Activated naive CD8-positive, alpha-beta T cell (primary cell): Measurements from ENCODE around the gene BRCA2.
A peak's percentile ranks its signal among the peaks of the same experiment; 100 is the strongest.

ENCODE experiments used
- H3K27ac Mint-ChIP-seq: one replicate; pipeline ENCODE4 v1.8.0; 2021; ENCODE audit warnings: mixed read lengths
- H3K27me3 Mint-ChIP-seq: one replicate; pipeline ENCODE4 v1.8.0; 2021; ENCODE audit warnings: mixed read lengths
- H3K36me3 Mint-ChIP-seq: one replicate; pipeline ENCODE4 v1.8.0; 2021; ENCODE audit warnings: mixed read lengths
- H3K4me1 Mint-ChIP-seq: one replicate; pipeline ENCODE4 v1.8.0; 2021; ENCODE audit warnings: low read depth, mixed read lengths
- H3K4me3 Mint-ChIP-seq: one replicate; pipeline ENCODE4 v1.8.0; 2021; ENCODE audit warnings: mild to moderate bottlenecking, mixed read lengths
- H3K9me3 Mint-ChIP-seq: one replicate; pipeline ENCODE4 v1.8.0; 2021; ENCODE audit warnings: low read depth, mixed read lengths

BRCA2 gene

DNA sequence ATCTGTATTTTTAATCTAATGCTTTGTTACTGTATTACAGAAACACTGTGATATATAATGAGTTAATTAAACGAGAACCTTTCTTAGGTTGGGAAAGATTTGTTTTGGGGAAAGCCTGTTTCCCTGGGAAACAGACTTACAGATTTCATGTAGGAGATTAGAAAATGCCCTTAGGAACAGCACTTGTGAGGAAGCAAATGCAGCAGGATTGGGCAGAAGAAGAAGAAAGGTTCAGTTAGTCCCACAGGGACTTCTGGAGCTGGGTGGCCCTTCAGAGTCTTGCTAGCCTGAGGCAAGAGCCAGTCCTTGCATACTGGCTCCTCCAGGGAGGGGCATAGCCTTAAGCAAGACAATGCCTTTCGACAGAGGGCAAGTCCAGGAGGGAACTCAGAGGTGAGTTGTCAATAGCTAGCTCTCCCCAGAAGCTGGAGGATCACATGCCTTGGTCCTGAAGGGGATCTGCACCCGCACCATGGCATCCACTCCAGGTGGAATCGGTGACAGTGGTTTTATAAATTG is 75.9 kb downstream of the BRCA2 start:
- no peaks in the 10 kb centered on the region for H3K36me3 Mint-ChIP-seq
- H3K4me1 Mint-ChIP-seq = peaks cover 25% of the 10 kb centered on the region
- no peak overlapping the region for H3K4me3 Mint-ChIP-seq
- H3K27me3 Mint-ChIP-seq = no peaks in the 10 kb centered on the region
- H3K9me3 Mint-ChIP-seq = no peaks in the 10 kb centered on the region
- no peak overlapping the region for H3K27ac Mint-ChIP-seq

DNA sequence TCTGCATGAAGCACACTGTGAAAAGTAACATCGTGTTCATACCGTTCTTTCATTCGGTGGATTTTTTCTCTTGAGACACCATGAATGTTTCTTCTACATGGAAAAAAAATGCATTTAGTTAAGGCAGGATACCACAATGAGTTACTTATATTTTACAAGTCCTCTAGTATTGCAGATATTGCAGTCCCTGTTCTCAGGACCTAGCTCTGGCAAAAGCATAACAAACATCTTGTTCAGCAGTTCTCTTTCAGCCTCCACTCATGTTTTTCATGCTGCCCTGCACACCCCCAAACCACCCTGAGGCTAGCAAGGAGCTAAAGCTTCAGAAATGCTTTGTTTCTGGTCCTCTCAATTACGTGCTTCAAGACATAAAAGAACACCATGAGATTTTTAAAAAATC is 87.8 kb downstream of the BRCA2 start:
- H3K27ac Mint-ChIP-seq = no peak overlapping the region
- no peaks in the 10 kb centered on the region for H3K4me1 Mint-ChIP-seq
- H3K4me3 Mint-ChIP-seq = no peak overlapping the region
- no peaks in the 10 kb centered on the region for H3K9me3 Mint-ChIP-seq
- H3K36me3 Mint-ChIP-seq = peaks cover 16% of the 10 kb centered on the region
- H3K27me3 Mint-ChIP-seq = no peaks in the 10 kb centered on the region

GRCh38 chr13:32407854-32408253 is 92.5 kb downstream of the BRCA2 start:
- Mint-ChIP-seq H3K4me1 (peaks cover 16% of the 10 kb centered on the region), H3K27ac (no peak overlapping the region), H3K4me3 (no peak overlapping the region), H3K27me3 (no peaks in the 10 kb centered on the region), H3K9me3 (no peaks in the 10 kb centered on the region), H3K36me3 (peaks cover 17% of the 10 kb centered on the region)

GRCh38 chr13:32408296-32409000 is 93.1 kb downstream of the BRCA2 start:
- H3K36me3 Mint-ChIP-seq = peaks cover 19% of the 10 kb centered on the region
- no peak overlapping the region for H3K27ac Mint-ChIP-seq
- H3K9me3 Mint-ChIP-seq = no peaks in the 10 kb centered on the region
- peaks cover 16% of the 10 kb centered on the region for H3K4me1 Mint-ChIP-seq
- no peaks in the 10 kb centered on the region for H3K27me3 Mint-ChIP-seq
- no peak overlapping the region for H3K4me3 Mint-ChIP-seq

- Mint-ChIP-seq H3K27ac (no peak overlapping the region), H3K27me3 (no peaks in the 10 kb centered on the region), H3K4me1 (peaks cover 16% of the 10 kb centered on the region), H3K36me3 (peaks cover 19% of the 10 kb centered on the region), H3K4me3 (no peak overlapping the region), H3K9me3 (no peaks in the 10 kb centered on the region)
Measured at GRCh38 chr13:32409001-32409313, 93.6 kb downstream of the BRCA2 start.

- Mint-ChIP-seq H3K9me3 (no peaks in the 10 kb centered on the region), H3K4me1 (peaks cover 16% of the 10 kb centered on the region), H3K4me3 (no peak overlapping the region), H3K27me3 (no peaks in the 10 kb centered on the region), H3K27ac (peak overlapping the region; percentile 30), H3K36me3 (peaks cover 21% of the 10 kb centered on the region)
Measured at GRCh38 chr13:32409561-32410421, 94.5 kb downstream of the BRCA2 start.

DNA sequence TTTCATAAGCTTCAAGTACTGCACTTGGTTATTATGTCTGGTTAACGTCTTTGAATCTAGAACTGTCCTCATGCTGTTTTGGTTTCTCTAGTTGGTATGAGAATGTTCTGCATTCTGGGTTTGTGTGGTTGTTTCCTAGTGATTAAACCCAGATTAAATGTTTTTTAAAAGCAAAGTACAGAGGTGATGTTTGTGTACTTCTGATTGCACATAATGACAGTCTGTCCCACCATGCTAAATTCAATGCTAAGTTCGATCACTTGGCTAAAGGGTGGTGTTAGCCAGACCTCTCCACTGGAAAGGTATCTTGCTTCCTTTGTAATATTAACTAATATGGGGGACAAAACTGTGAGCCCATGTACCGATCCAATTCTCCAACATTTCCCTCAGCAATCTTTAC is 98.0 kb downstream of the BRCA2 start:
- no peak overlapping the region for H3K27ac Mint-ChIP-seq
- no peak overlapping the region for H3K4me3 Mint-ChIP-seq
- H3K9me3 Mint-ChIP-seq = no peaks in the 10 kb centered on the region
- peaks cover 20% of the 10 kb centered on the region for H3K4me1 Mint-ChIP-seq
- no peaks in the 10 kb centered on the region for H3K27me3 Mint-ChIP-seq
- peaks cover 12% of the 10 kb centered on the region for H3K36me3 Mint-ChIP-seq

GRCh38 chr13:32414580-32414979 is 99.3 kb downstream of the BRCA2 start:
- Mint-ChIP-seq H3K27ac (no peak overlapping the region), H3K4me3 (no peak overlapping the region), H3K9me3 (no peaks in the 10 kb centered on the region), H3K4me1 (peaks cover 12% of the 10 kb centered on the region), H3K27me3 (no peaks in the 10 kb centered on the region), H3K36me3 (peaks cover 16% of the 10 kb centered on the region)

GRCh38 chr13:32415019-32415418 is 99.7 kb downstream of the BRCA2 start:
- Mint-ChIP-seq H3K9me3 (no peaks in the 10 kb centered on the region), H3K4me3 (no peak overlapping the region), H3K27ac (no peak overlapping the region), H3K4me1 (peaks cover 9% of the 10 kb centered on the region), H3K36me3 (peaks cover 16% of the 10 kb centered on the region), H3K27me3 (no peaks in the 10 kb centered on the region)

GRCh38 chr13:32417995-32418394 is 102.7 kb downstream of the BRCA2 start:
- Mint-ChIP-seq H3K36me3 (peaks cover 22% of the 10 kb centered on the region), H3K4me3 (no peak overlapping the region), H3K9me3 (no peaks in the 10 kb centered on the region), H3K4me1 (peaks cover 9% of the 10 kb centered on the region), H3K27ac (no peak overlapping the region), H3K27me3 (no peaks in the 10 kb centered on the region)

DNA sequence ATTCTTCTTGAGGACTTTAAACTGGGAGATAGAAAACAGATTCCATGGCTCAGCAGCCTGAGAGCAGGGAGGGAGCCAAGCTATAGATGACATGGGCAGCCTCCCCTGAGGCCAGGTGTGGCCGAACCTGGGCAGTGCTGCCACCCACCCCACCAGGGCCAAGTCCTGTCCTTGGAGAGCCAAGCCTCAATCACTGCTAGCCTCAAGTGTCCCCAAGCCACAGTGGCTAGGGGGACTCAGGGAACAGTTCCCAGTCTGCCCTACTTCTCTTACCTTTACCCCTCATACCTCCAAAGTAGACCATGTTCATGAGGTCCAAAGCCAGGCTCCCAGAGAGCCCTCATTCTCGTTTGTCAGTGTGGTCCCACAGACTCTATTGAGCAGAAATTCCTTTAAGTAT is 104.6 kb downstream of the BRCA2 start:
- no peaks in the 10 kb centered on the region for H3K27me3 Mint-ChIP-seq
- H3K9me3 Mint-ChIP-seq = no peaks in the 10 kb centered on the region
- H3K4me1 Mint-ChIP-seq = peaks cover 22% of the 10 kb centered on the region
- H3K27ac Mint-ChIP-seq = no peak overlapping the region
- H3K4me3 Mint-ChIP-seq = no peak overlapping the region
- H3K36me3 Mint-ChIP-seq = peaks cover 18% of the 10 kb centered on the region

GRCh38 chr13:32423592-32423991 is 108.3 kb downstream of the BRCA2 start:
- Mint-ChIP-seq H3K9me3 (no peaks in the 10 kb centered on the region), H3K4me3 (no peak overlapping the region), H3K36me3 (peaks cover 21% of the 10 kb centered on the region), H3K27ac (peak overlapping the region; percentile 3), H3K27me3 (no peaks in the 10 kb centered on the region), H3K4me1 (peaks cover 38% of the 10 kb centered on the region)

DNA sequence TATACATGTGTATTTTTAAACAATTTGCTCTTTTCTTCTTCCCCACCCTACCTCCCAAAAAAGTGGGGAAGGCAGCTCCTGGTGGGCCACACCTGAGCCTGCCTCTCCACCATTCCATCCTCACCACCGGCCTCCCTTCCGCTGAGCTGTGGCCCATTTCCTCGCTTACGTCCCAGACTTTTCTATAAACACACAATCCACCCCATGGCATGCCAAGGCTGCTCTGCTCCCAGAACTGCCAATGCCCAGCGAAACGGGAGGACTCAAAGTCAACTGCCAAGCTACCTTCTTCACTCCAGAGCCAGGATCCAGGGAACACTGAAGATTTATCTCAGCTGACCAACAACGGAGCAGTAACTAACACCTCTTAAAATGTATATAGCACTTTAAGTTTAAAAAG is 109.8 kb downstream of the BRCA2 start:
- Mint-ChIP-seq H3K27me3 (no peaks in the 10 kb centered on the region), H3K4me3 (peak overlapping the region; percentile 92), H3K4me1 (peaks cover 47% of the 10 kb centered on the region), H3K27ac (peak overlapping the region; percentile 97), H3K36me3 (peaks cover 12% of the 10 kb centered on the region), H3K9me3 (no peaks in the 10 kb centered on the region)

DNA sequence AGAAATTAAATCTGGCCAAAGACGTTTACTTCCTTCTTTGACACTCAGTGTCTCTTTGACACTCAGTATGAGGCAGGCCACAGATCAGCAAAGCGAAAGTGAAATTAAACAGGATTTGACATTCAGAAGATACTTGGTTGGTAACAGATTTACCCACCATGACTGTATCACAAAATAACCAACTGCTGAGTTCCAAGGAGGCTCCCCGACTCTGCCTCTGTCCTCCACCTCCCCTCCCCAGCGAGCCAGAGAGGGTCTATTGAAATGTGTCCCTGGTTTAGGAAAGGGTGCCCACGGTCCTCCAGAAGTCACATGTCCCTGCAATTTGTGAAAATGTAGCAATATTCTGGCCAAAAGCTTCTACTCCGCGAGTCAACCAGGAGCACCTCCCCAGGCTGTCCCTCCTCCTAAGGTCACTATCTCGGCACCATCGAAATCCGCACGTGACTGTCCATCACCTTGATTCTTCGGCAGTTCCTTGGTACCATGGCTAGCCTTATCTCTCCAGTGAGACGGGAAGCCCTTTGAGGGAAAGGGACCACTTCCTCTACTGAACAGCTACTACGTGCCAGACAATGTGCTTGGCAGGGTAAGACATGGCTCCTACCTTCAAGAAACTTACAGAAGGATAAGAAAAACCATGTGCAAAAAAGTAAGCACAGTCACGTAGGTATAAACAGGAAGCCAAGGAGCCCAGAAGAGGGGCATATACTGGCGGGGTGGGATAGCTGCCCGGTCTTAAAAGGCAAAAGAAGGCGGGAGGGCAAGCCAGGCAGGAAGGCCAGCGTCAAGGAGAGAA is 111.1 kb downstream of the BRCA2 start:
- no peaks in the 10 kb centered on the region for H3K9me3 Mint-ChIP-seq
- peaks cover 9% of the 10 kb centered on the region for H3K36me3 Mint-ChIP-seq
- H3K27me3 Mint-ChIP-seq = no peaks in the 10 kb centered on the region
- peak overlapping the region; percentile 92 for H3K4me3 Mint-ChIP-seq
- H3K4me1 Mint-ChIP-seq = peaks cover 48% of the 10 kb centered on the region
- peak overlapping the region; percentile 97 for H3K27ac Mint-ChIP-seq
